ENCODE data around the gene CACNA1G.

Gene CACNA1G

GRCh38 chr17:50524838-50525237, 35.7 kb upstream of the CACNA1G start:
- TF ChIP-seq, protein P1, sequence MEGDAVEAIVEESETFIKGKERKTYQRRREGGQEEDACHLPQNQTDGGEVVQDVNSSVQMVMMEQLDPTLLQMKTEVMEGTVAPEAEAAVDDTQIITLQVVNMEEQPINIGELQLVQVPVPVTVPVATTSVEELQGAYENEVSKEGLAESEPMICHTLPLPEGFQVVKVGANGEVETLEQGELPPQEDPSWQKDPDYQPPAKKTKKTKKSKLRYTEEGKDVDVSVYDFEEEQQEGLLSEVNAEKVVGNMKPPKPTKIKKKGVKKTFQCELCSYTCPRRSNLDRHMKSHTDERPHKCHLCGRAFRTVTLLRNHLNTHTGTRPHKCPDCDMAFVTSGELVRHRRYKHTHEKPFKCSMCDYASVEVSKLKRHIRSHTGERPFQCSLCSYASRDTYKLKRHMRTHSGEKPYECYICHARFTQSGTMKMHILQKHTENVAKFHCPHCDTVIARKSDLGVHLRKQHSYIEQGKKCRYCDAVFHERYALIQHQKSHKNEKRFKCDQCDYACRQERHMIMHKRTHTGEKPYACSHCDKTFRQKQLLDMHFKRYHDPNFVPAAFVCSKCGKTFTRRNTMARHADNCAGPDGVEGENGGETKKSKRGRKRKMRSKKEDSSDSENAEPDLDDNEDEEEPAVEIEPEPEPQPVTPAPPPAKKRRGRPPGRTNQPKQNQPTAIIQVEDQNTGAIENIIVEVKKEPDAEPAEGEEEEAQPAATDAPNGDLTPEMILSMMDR (IDR thresholded peaks at IDR 0.05; ENCODE audit: extremely low read depth, missing control alignments), result no peak
- no peak for DNase-seq (ENCODE audit: low spot score)

- TF ChIP-seq, protein P1 (IDR thresholded peaks at IDR 0.05; ENCODE audit: extremely low read depth, missing control alignments), result no peak
- DNase-seq (ENCODE audit: low spot score), result no peak
These were observed 33.3 kb upstream of the CACNA1G start for GRCh38 chr17:50527155-50527762.

DNA sequence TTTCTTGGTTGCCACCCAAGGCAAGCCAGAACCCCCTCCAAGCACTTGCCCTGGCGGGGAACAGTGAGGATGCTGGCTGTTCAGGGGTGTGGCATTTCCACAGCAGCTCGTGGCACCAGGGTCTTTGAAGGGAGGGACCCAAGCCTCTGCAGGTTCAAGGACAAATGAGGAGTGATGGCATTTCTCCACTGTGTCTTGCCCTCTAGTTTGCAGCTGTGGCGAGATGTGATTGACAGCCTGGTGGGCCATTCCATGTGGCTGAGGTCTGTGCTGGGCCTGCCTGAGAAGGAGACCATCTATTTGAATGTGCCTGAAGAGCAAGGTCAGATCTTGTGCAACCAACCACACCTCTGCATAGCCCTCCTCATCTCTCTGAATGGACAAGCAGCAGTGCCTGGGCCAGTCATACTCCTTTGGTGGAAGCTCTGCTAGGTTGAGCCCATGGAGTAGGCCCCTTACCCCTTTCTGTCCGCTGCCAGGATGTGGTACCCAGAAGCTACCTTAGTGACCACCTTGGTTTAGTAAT, 32.5 kb upstream of the CACNA1G start:
- DNase-seq (ENCODE audit: low spot score), result no peak
- TF ChIP-seq, protein P1 (IDR thresholded peaks at IDR 0.05; ENCODE audit: extremely low read depth, missing control alignments), result no peak

DNA sequence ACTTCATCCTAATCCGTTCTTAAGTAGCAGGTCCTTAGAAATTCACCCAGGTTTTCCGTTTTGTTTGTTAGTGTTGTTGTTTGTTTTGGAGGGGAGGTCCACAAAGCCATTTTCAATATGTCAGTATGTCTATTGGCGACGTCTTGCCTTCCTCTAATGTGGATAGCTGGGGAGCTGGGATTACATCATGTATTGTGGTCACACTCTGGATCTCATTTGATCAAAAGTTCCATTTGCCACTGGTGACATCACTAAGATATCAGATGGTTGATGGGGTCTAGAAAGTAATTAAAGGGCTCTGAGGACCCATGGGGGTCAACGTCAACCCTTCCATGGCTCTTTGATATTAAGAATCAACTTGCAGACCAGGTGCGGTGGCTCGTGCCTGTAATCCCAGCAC, 30.7 kb upstream of the CACNA1G start:
- DNase-seq (ENCODE audit: low spot score), result no peak
- TF ChIP-seq, protein P1 (IDR thresholded peaks at IDR 0.05; ENCODE audit: extremely low read depth, missing control alignments), result no peak

DNA sequence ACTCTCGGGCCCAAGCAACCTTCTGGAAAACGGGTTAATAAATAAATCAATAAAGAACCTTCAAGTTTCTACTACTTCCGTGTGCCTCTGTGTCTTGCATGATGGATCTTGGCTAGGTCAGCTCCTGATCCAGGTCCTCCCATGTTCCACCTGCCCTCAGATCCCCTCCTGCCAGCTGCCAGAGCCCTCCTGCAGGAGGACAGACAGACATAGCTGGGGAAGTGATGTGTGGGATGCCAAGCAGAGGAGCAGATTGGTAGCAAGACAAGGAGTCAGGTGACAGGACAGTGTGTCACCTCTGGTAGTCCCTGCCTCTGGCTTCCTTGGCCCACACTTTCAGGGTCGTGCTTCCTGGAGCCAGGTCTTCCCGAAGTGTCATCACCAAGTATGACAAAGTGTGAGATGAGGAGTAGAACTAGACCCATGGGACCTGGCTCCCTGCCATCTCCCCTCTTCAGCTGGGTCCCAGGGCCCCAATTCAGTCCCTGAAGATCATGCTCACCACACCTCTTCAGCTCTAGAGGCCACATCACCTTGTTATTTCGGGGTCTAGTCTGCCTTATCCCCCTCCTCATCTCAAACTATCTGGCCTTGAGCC, 29.0 kb upstream of the CACNA1G start:
- TF ChIP-seq, protein P1 (IDR thresholded peaks at IDR 0.05; ENCODE audit: extremely low read depth, missing control alignments), result no peak
- DNase-seq (ENCODE audit: low spot score), result no peak

DNA sequence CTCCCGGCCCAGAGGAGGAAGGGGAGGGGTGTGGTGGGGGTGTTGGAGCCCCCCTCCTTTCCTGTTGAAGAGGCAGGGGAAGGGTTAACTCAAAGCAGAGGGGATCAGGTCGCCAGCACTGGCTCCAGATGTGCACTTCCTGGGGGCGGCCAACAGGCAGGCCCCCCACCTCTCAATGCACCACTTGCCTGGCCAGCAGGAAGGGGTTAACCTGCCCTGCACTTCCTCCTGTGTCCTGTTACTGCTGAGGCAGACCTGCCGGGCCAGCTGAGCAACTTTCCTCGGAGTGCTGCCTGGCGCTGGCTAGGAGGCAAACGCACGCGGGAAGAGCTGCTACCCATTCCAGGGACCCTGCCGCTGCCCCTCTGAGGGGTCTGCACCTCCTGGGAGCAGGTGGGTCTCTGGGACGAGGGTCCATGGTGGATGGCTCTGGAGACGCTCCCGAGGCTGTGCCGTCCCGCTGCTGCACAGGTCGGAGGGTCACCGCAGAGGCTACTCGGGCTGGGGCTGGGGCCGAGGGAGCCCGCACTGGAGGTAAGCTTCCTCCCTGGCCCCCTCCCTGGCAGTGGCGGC, 28.0 kb upstream of the CACNA1G start, which contains the start of gene EPN3:
EPN3 (plus strand) TSS at position 284 of the 573 bp plus-strand sequence. CDS start 3,822 bp downstream, outside the sequence.
- TF ChIP-seq, protein P1 (IDR thresholded peaks at IDR 0.05; ENCODE audit: extremely low read depth, missing control alignments), result no peak
- DNase-seq (ENCODE audit: low spot score), result no peak

DNA sequence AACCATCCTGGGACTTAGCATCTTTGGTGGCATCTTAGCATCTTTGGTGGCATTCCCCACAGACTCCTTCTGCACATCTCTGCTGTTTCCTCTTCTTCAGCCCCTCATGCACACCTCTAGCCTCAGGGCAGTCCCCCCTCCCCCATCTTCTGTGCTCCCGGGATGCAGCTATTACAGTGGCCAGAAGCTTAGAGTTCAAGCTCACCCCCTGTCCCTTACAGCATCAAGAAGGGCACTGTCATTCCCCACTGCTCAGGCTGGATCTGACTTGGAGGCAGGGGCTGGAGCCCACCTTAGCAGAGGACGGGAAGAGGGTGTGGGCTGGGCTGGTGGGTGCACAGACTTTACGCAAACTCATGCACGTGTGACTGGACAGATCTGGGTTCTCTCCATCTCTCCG, 27.3 kb upstream of the CACNA1G start:
- no peak for DNase-seq (ENCODE audit: low spot score)
- TF ChIP-seq, protein P1 (IDR thresholded peaks at IDR 0.05; ENCODE audit: extremely low read depth, missing control alignments), result no peak
